Stimulated activated naive CD8-positive, alpha-beta T cell treated with anti-CD3 and anti-CD28 coated beads, Interleukin-15, Interleukin-2, amounts not matched to agents 100 U/mL and 50 U/mL, for 24 hours (primary cell): ENCODE results near the gene CYP2D6.
"Not testable (repeated sequence)": the region's sequence is repeated elsewhere in the genome, so short reads cannot be mapped to it uniquely, and the experiment has no call there.

Source experiments
- ATAC-seq: fragments of 150-1000 bp; cut with Tn5 transposase; one replicate; pipeline ENCODE4 v1.10.0; 2021
- DNase-seq: peaks from one replicate; pipeline ENCODE4 v3.0.0; 2021

Gene CYP2D6

GRCh38 chr22:42134100-42135020 is 3.8 kb upstream of the CYP2D6 start:
- no peak for ATAC-seq
- no peak for DNase-seq

- DNase-seq (no peak), ATAC-seq (no peak)
Observed at GRCh38 chr22:42132457-42132856, 1.8 kb upstream of the CYP2D6 start.

GRCh38 chr22:42131562-42131961 is 952 bp upstream of the CYP2D6 start:
- ATAC-seq (no peak), DNase-seq (no peak)

DNA sequence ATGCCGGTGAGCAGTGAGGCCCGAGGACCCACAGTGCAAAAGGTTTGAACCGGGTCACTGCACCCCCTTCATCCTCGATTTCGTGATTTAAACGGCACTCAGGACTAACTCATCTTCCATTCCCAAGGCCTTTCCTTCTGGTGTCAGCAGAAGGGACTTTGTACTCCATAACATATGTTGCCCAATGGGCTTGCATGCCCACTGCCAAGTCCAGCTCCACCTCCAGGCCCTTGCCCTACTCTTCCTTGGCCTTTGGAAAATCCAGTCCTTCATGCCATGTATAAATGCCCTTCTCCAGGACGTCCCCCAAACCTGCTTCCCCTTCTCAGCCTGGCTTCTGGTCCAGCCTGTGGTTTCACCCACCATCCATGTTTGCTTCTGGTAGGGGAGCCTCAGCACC is 428 bp downstream of the CYP2D6 start:
- not testable (repeated sequence) for ATAC-seq, DNase-seq

DNA sequence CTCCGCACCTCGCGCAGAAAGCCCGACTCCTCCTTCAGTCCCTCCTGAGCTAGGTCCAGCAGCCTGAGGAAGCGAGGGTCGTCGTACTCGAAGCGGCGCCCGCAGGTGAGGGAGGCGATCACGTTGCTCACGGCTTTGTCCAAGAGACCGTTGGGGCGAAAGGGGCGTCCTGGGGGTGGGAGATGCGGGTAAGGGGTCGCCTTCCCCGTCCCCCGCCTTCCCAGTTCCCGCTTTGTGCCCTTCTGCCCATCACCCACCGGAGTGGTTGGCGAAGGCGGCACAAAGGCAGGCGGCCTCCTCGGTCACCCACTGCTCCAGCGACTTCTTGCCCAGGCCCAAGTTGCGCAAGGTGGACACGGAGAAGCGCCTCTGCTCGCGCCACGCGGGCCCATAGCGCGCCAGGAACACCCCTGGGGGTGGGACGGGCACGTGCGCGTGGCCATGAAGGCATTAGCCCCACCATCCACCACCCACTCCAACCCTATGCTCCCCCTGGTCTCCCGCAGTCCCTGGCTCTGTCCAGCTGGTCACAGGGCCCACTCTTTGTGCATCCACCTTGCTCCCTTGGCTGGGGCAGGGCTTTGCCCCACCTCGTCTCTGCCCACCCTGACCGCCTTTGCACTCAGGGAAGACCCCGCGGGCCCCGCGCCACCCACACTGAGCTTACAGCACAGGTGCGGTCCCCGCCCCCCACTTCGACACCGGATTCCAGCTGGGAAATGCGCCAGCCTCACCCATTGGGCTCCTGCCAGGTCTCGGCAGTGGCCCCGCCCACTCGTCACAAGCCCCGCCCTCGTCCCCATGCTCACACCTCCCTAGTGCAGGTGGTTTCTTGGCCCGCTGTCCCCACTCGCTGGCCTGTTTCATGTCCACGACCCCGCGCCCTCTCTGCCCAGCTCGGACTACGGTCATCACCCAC is 1.6 kb downstream of the CYP2D6 start:
- not testable (repeated sequence) for ATAC-seq
- peak; percentile 26 for DNase-seq

- ATAC-seq, result not testable (repeated sequence)
Observed at GRCh38 chr22:42128007-42128406, 2.6 kb downstream of the CYP2D6 start.

DNA sequence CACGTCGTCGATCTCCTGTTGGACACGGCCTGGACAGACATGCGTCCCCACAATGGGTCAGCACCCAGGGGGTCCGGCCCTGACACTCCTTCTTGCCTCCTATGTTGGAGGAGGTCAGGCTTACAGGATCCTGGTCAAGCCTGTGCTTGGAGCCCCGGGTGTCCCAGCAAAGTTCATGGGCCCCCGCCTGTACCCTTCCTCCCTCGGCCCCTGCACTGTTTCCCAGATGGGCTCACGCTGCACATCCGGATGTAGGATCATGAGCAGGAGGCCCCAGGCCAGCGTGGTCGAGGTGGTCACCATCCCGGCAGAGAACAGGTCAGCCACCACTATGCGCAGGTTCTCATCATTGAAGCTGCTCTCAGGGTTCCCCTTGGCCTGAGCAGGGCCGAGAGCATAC is 3.0 kb downstream of the CYP2D6 start:
- DNase-seq (no peak), ATAC-seq (no peak)

More at GRCh38 chr22:42128007-42128406, 2.6 kb downstream of the CYP2D6 start:
- not testable (repeated sequence) for DNase-seq

- DNase-seq, result not testable (repeated sequence)
- ATAC-seq, result peak; percentile 64
Observed at GRCh38 chr22:42123529-42123928, 7.1 kb downstream of the CYP2D6 start.

- DNase-seq (peak; percentile 40), ATAC-seq (peak; percentile 79)
Observed at GRCh38 chr22:42120231-42121021, 10.2 kb downstream of the CYP2D6 start.

DNA sequence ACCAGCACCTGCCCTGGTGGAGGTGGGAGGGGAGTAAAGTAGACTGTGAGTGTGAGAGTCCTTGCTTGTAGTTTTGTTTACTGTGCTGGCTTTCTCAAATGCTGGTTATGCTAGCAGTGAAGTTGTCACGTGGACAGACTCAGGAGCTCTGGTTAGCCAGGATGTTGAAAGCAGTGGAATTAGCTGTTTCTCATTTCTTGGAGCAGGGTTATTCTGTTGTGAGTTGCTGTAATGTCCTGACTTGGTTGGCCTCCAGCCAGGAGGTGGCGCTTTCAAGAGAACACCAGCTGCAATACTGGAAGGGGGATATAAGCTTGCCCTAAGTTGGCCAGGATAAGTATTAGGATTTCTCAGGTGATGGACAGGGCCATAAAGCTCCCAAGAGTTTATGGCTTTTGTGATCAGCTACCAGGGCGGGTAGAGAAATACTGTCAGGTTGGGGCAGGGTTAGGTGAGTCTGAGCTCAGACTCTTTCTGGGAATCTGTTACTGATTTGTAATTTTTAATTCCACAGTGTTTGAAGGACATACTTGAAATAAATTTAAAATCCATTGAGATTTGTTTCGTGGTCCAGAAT is 13.7 kb downstream of the CYP2D6 start:
- DNase-seq (no peak), ATAC-seq (no peak)

GRCh38 chr22:42115420-42115830 is 15.2 kb downstream of the CYP2D6 start:
- not testable (repeated sequence) for DNase-seq, ATAC-seq

- DNase-seq, result peak; percentile 26
- no peak for ATAC-seq
Observed at GRCh38 chr22:42114721-42115120, 15.9 kb downstream of the CYP2D6 start.

DNA sequence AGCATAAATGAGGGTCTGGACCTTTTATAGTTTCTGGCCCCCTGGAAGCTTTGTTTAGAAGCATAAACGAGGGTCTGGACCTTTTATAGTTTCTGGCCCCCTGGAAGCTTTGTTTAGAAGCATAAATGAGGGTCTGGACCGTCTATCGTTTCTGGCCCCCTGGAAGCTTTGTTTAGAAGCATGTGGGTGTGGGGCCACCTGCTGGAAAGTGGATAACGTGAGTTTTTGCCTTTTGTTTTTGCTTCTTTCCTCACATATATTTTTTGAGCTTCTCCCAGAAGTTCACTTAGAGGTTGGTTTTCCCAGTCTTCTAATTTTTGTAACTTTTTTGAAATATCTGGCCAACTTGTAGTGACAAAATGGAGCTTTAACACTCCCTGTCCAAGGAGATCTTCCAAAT is 17.8 kb downstream of the CYP2D6 start:
- not testable (repeated sequence) for DNase-seq, ATAC-seq

- no peak for ATAC-seq
- no peak for DNase-seq
Observed at GRCh38 chr22:42111798-42112197, 18.8 kb downstream of the CYP2D6 start.

- ATAC-seq, result no peak
Observed at GRCh38 chr22:42108848-42109247, 21.8 kb downstream of the CYP2D6 start.

DNA sequence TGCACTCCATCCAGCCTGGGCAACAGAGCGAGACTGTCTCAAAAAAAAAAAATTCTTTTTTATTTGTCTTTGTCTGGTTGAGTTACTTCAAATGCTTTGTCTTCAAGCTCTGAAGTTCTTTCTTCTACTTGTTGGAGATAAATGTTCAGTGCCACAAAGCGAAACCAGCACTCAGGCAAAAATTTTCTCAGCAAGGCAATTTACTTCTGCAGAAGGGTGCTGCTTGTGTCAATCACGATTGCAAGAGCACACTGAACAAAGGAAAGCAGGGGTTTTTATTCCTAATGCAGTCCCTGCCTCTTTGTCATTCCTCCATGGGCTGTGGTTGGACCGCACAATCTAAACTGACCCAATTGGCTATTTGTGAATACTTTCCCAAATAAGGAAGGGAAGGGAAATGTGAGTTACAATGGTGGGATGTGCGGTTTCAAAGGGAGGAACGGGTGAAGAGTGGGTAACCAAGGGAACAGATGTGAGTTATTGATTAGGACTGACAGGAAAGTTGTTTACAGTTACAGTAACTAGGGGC is 26.2 kb downstream of the CYP2D6 start:
- not testable (repeated sequence) for DNase-seq, ATAC-seq

More at GRCh38 chr22:42108848-42109247, 21.8 kb downstream of the CYP2D6 start:
- DNase-seq, result no peak

- no peak for ATAC-seq
- DNase-seq, result no peak
Observed at GRCh38 chr22:42101199-42101598, 29.4 kb downstream of the CYP2D6 start.

DNA sequence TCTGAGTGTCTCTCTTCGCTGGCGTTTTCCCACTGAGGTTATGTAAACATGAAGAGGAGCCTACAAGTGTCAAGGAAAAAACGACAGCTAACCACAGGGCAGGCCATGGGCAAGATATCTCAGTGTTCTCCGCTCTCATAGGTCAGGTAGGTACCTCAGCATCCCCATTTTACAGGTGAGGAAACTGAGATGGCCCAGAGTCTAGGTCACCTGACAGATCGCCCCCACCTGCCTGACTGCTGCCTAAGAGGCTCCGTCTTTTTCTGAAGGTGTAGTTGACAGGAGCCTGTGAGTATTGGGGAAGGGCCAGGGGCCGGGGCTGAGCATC is 39.2 kb downstream of the CYP2D6 start:
- DNase-seq, result no peak
- ATAC-seq, result no peak

DNA sequence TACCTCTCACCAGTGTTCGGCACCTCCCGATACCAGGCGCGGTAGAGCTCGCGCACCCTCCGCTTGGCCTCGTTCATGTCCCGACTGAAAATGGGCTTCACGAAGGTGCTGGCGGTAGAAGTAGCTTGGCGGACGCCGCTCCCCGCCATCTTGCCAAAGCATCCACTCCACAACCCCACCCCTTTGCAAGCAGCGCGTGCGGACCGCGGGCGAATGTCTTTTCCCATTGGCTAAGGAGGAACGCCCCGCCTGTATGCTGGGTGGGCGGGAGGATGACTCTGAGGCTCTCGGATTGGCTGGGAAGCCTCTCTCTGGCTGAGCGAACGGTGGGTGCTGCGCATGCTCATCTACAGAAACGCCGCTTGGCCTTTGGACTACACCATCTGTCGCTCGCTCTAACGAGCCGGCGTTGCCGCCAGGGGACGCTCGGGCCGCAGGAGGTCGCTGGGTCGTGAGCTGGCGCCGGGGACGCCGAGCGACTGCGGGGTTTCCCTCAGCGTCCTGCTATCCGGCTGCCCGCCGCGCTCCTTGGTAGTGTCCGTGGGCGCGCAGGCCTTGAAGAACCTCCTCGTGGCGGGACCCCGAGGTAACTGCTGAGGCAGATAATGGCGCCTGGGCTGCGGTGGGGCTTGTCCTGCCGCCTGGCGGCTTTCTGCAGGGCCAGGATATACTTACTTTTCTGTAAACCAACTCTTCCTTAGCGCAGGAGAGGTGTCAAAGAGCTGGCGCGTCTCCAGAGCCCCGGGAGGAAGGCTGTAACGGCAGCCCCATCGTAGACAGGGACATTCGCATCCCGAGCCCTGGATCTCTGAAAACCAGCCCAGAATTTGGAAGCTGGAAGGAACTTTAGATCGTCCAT is 39.8 kb downstream of the CYP2D6 start, which contains the start of gene NDUFA6:
TSS of gene NDUFA6 (minus strand) at position 177 of the 859 bp plus-strand sequence. CDS start at position 149, 28 bp downstream.
- DNase-seq (peak; percentile 97), ATAC-seq (peak; percentile 99)

DNA sequence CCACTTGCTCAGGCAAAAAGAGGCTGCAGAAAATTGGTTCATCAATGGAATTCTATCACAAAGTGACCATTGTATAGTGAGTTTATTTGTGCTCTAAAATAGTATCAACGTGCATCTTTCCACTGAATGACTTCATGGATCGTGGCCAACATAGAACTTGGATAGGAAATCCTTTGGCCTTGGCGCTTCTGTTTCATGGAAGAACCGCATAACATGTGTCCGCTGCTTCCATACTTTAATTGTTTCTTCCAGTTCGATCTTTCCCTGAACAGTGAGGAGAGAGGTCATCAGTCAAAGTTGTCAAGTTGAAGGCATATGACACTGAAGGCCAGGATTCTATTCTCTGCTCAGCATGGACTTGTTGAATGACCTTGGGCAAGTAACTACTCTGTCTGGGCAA is 44.6 kb downstream of the CYP2D6 start:
- DNase-seq (no peak), ATAC-seq (no peak)
